SK-MEL-5 (cell line): Measurements from ENCODE around the gene KCNIP1. TPM values are rescaled to one million over a fixed set of nuclear protein-coding genes. Genes with fewer than 3 reads are reported as not detected.

Source experiments
- DNase-seq: peaks from one replicate; pipeline ENCODE4 v3.0.0-alpha.2; 2016; ENCODE audit warnings: low read depth, low spot score
- in situ Hi-C: cut with HindIII; loops from 2 replicates; pipeline ENCODE4 v1.10.0; 2016; ENCODE audit warnings: low sequenced_read_pairs, high pct_unique_total_duplicates, low pct_unique_long_range_greater_than_20kb
- total RNA-seq: library from RNA; depleted of rRNA; stranded (reverse); fragments of >200 nt; shearing (Covaris generic); gene quantifications from 2 replicates; pipeline ENCODE4 v1.2.3, GENCODE V29; 2014

KCNIP1 gene
- total RNA-seq, 1 experiment from 2014 or later: not detected

DNA sequence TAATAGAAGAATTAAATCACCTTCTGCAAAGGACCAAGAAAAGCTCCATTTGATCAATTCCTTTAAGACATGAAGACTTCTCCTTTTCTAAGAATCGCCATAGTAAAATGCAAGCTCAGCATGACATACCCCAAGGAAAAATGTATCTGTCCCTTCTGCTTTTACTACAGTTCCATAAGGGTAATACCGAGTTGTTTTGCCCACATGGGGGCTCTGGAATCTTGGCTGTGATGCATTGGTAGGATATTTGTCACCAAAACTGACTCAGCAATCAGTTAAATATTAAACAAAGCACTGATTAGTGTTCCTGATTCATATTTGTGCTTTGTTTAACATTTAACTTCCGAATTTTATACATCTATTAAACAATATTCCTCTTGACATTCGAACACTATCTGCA is 24.3 kb upstream of the KCNIP1 start:
- peak; percentile 35 for DNase-seq
- in situ Hi-C loops: no loop called here

DNA sequence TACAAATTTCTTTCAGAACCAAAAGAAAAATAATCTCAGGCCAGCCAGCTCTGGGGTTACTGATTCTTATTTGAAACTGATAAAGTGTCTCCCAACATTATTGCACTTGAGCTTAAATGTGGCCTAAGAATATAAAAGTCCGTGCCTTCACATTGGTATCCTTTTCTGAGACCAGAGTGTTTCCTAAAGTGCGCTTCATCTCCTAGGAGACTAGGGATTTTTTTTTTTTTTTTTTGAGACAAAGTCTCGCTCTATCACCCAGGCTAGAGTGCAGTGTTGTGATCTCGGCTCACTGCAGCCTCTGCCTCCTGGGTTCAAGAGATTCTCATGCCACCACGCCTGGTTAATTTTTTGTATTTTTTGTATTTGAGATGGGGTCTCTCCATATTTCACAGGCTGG is 23.6 kb upstream of the KCNIP1 start:
- in situ Hi-C loops: no loop called here
- no peak for DNase-seq

DNA sequence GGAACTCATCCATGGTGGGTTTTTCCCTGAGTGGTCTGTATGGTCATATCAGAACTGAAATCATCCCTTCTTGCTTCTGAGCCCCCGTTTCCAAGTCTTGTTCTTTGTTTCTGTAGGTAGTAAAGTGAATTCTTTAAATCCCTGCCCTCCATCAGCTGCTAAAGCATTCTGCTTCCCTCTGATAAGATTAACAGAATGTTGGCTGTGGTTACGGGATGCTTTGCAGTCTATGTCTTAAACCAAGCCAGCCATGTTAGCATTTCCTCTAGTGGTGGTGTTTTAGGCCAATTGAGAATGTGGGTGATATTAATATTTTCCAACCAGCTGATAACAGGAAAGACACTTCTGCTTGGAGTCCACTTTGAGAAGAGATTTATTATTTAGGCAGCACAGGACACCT is 22.0 kb upstream of the KCNIP1 start:
- in situ Hi-C loops: no loop called here

GRCh38 chr5:170482511-170482910 is 21.3 kb upstream of the KCNIP1 start:
- in situ Hi-C loops: no loop called here
- no peak for DNase-seq

More for the DNA sequence above, 22.0 kb upstream of the KCNIP1 start:
- no peak for DNase-seq

DNA sequence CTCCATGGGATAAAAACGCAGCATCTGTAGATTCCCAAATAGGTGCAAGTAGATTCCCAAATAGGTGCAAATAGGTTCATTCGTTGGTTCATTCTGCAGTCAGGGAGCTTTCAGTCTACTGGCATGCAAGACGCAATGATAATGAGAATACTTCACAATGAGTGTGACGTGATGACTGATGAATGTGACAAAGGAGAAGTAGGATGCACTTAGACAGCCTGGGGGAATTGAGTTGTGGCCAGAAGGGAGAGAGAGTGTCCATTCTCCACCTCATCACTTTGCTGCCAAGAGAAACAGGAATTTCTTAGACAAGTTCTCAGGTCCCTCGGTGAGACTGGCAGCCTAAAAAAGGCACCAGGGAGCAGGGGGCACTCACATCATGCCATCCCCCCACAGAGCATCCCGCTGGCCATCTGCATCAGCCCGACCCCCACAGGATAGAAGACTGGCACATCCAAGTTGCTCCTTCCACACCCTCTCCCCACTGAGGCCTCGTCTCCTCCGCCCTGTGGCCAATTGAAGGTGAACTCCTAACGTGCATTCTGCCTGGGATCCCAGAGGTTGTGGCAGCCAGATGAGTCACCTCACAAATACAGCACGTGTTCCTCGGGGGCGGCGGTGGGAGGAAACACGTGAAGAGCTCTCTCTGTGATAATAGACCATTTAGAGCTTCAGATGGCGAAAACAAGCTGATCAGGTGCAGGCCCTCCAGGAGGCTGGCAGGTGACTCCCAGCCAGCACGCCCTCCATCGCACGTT is 19.9 kb upstream of the KCNIP1 start:
- in situ Hi-C loops: no loop called here

GRCh38 chr5:170484459-170484831 is 19.4 kb upstream of the KCNIP1 start:
- no peak for DNase-seq
- in situ Hi-C loops: no loop called here

More for the DNA sequence above, 19.9 kb upstream of the KCNIP1 start:
- DNase-seq: peak; percentile 13

- DNase-seq: no peak
- in situ Hi-C loops: no loop called here
Observed at GRCh38 chr5:170484847-170485615, 18.8 kb upstream of the KCNIP1 start.

DNA sequence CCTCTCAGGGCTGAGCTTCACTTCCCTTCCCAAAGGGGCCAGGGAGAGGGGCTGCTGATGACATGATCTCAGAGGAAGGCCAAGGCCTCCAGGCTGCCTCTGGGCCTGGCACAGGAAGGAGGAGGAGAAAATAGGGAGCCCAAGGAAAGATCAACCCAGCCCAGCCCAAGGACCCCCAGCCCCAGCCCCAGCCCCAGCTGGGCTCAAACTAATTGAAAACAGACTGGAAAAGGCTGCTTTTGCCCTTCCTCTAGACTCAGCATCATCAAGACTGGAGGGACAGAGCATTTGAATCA is 18.3 kb upstream of the KCNIP1 start:
- in situ Hi-C loops: no loop called here
- DNase-seq: no peak

GRCh38 chr5:170486371-170486770 is 17.4 kb upstream of the KCNIP1 start:
- in situ Hi-C loops: no loop called here
- no peak for DNase-seq

DNA sequence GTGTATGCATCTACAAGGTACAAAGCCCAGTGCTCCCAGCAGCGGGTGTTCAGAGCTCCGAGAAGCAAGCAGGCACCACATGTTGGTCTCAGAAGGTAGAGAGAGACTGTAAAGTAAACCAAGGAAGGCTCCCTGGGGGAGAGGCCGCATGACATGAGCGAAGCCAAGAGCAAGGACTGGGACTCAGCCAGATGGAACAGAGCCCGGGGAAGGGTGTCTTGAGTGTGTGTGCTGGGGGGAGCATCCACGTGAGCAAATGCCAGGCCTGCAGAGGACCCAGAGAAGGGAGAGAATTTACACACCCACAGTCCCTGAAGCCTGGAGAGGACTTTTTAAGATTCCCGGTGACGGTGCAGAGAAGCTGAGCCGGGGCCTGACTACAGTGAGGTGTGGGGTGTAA is 15.2 kb upstream of the KCNIP1 start:
- no peak for DNase-seq
- in situ Hi-C loops: no loop called here

- no peak for DNase-seq
- in situ Hi-C loops: no loop called here
Observed at GRCh38 chr5:170489199-170489598, 14.6 kb upstream of the KCNIP1 start.

- DNase-seq: no peak
- in situ Hi-C loops: no loop called here
Observed at GRCh38 chr5:170490381-170490780, 13.4 kb upstream of the KCNIP1 start.

DNA sequence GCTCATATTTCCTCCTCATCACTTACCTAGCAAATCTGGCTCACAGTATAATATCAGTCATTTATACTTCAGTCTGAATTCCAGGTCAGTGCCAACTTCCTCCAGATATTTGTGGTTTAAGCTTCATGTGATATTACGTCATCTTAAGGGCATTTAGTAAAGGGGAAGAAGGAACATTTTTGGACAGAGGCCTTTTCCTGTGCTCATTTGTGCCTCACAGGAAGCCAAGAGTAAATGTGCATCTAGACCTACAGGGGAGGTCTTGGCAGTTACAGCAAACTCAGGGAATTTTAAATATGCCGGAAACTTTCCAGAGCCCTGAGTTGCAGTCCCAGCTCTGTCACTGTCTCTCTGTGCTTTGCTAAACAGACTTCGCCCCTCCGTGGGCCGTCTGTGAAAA is 12.3 kb upstream of the KCNIP1 start:
- DNase-seq: peak; percentile 85

GRCh38 chr5:170493028-170493820 is 10.6 kb upstream of the KCNIP1 start:
- in situ Hi-C loops: no loop called here
- peak; percentile 89 for DNase-seq

More for the DNA sequence above, 12.3 kb upstream of the KCNIP1 start:
- in situ Hi-C loops: no loop called here

DNA sequence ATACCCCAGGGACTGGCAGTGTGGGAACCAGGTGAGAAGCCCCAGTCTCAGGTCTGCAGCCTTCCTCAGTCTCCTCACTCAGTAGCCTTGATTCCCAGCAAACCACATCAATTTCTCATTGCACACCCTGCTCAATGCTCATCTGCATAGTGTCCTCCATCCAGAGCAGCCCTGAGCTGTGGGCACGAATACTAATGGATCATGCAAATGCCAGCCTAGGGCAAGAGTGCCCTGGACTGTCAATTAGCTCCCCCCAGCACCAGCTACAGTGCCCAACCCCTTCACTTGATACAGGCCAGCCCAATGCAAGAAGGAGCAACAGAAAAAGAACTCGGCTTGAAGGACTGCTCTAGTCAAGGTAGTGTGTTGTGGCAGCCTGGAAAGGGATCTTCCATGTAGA is 9.8 kb upstream of the KCNIP1 start:
- DNase-seq: no peak
- in situ Hi-C loops: no loop called here

DNA sequence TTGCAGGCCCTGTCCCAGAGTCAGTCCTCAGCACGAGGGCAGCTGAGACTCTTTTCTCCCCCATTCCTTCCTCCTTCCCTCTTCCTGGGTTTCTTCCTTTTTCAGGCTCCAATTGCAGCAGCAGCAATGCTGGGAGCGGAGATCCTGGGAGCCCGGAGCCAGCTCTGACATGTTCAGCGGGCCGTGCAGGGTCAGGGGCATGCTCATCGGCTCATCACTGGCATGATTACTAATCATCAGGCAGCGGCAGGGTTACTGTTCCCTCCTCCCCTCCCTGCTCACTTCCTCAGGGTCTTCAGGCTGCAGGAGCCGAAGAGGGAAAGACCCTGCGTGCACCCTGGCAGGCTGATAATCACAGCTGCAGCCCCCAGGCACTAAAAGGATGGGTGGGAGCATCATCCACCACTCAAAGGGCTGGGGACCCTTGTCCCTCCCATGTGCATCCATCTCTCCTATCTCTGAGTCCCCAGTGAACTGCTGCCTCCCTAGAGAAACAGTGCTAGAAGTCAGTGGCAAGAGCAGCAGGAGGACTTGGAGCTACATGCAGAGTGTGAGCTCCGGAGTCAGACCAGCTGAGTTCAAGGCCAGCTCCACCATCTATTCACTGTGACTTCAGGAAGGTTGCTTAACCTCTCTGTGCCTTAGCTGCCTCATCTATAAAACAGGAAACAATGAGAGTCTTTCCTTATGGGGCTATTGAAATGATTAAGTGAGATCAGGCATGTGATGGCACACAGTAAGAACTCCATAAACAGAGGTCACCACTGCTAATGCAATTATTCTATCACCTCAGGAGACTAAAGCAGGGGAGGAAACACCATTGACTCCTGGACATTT is 7.8 kb upstream of the KCNIP1 start:
- in situ Hi-C loops: no loop called here
- DNase-seq: no peak

DNA sequence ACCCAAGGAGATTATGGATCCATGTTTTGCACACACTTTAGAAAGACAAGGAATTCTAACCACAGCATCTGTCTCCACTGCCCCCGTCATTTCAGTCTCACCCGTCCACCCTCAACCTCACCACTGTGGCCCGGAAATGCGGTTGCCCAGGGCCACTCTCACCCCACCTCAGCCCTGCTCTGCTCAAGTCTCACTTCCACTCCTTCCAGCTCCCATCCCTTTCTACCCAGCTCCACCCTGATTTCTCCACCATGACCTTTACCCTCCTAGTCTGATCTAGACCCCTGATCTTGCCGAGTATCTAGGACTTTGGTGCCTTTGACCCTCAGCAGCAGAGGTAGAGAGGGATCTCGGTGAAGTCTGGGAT is 7.2 kb upstream of the KCNIP1 start:
- DNase-seq: no peak
- in situ Hi-C loops: no loop called here
